Measurements from ENCODE around the gene KCNK7.
A peak's percentile ranks its signal among the peaks of the same experiment; 100 is the strongest.

Gene KCNK7

GRCh38 chr11:65625628-65626342 lies 30.2 kb upstream of the KCNK7 start:
- peak; percentile 23 for DNase-seq

- no peak for DNase-seq
Measured at GRCh38 chr11:65624931-65625627, 29.5 kb upstream of the KCNK7 start.

- no peak for DNase-seq
Measured at GRCh38 chr11:65623852-65624616, 28.4 kb upstream of the KCNK7 start.

GRCh38 chr11:65623177-65623576 lies 27.6 kb upstream of the KCNK7 start:
- DNase-seq = no peak

- no peak for DNase-seq
Measured at GRCh38 chr11:65622011-65622410, 26.4 kb upstream of the KCNK7 start.

- no peak for DNase-seq
Measured at GRCh38 chr11:65621460-65621859, 25.9 kb upstream of the KCNK7 start.

- DNase-seq = no peak
Measured at GRCh38 chr11:65620666-65621065, 25.1 kb upstream of the KCNK7 start.

- DNase-seq = no peak
Measured at GRCh38 chr11:65619281-65619928, 23.8 kb upstream of the KCNK7 start.

GRCh38 chr11:65618763-65619162 lies 23.2 kb upstream of the KCNK7 start:
- DNase-seq = no peak

GRCh38 chr11:65617990-65618751 lies 22.6 kb upstream of the KCNK7 start:
- DNase-seq = no peak

GRCh38 chr11:65617136-65617850 lies 21.7 kb upstream of the KCNK7 start:
- no peak for DNase-seq

- DNase-seq = no peak
Measured at GRCh38 chr11:65616575-65617001, 21.0 kb upstream of the KCNK7 start.

- DNase-seq = no peak
Measured at GRCh38 chr11:65615950-65616574, 20.5 kb upstream of the KCNK7 start.

GRCh38 chr11:65615229-65615949 lies 19.8 kb upstream of the KCNK7 start, which contains the start of gene PCNX3:
Gene PCNX3 (plus strand): TSS chr11:65615776. CDS start chr11:65616312, 536 bp downstream.
- DNase-seq = peak; percentile 100

GRCh38 chr11:65613091-65613928 lies 17.7 kb upstream of the KCNK7 start:
- DNase-seq = no peak

- DNase-seq = no peak
Measured at GRCh38 chr11:65612691-65613090, 17.1 kb upstream of the KCNK7 start.

- DNase-seq = no peak
Measured at GRCh38 chr11:65611758-65612603, 16.4 kb upstream of the KCNK7 start.

GRCh38 chr11:65611028-65611757 lies 15.6 kb upstream of the KCNK7 start:
- no peak for DNase-seq
